ENCODE measurements around the gene TGFBI.

The TGFBI gene

GRCh38 chr5:136000147-136000546 is 28.6 kb upstream of the TGFBI start:
- Histone ChIP-seq H3K27me3 (no peaks in the 10 kb centered on the region), H3K9ac (no peak overlapping the region), H3K4me2 (no peak overlapping the region), H3K27ac (no peak overlapping the region), H3K36me3 (no peaks in the 10 kb centered on the region), H3K4me3 (no peak overlapping the region), H3K4me1 (peaks cover 18% of the 10 kb centered on the region), H4K20me1 (no peaks in the 10 kb centered on the region), H3K9me3 (no peaks in the 10 kb centered on the region)
- TF ChIP-seq Cebpa-rat (IDR thresholded peaks at IDR 0.05), result no peak

GRCh38 chr5:136000932-136001331 is 27.9 kb upstream of the TGFBI start:
- no peak overlapping the region for H3K9ac ChIP-seq
- H3K27me3 ChIP-seq, result no peaks in the 10 kb centered on the region
- no peak for TF ChIP-seq Cebpa-rat (IDR thresholded peaks at IDR 0.05)
- no peaks in the 10 kb centered on the region for H3K9me3 ChIP-seq
- H3K4me2 ChIP-seq, result no peak overlapping the region
- H3K4me3 ChIP-seq, result no peak overlapping the region
- H3K4me1 ChIP-seq, result peaks cover 15% of the 10 kb centered on the region
- no peaks in the 10 kb centered on the region for H4K20me1 ChIP-seq
- H3K27ac ChIP-seq, result no peak overlapping the region
- H3K36me3 ChIP-seq, result no peaks in the 10 kb centered on the region

- H3K27me3 ChIP-seq, result no peaks in the 10 kb centered on the region
- TF ChIP-seq Cebpa-rat (IDR thresholded peaks at IDR 0.05), result no peak
- H3K4me3 ChIP-seq, result no peak overlapping the region
- H3K36me3 ChIP-seq, result no peaks in the 10 kb centered on the region
- no peak overlapping the region for H3K9ac ChIP-seq
- H3K4me2 ChIP-seq, result no peak overlapping the region
- peaks cover 9% of the 10 kb centered on the region for H3K4me1 ChIP-seq
- H4K20me1 ChIP-seq, result no peaks in the 10 kb centered on the region
- no peaks in the 10 kb centered on the region for H3K9me3 ChIP-seq
- no peak overlapping the region for H3K27ac ChIP-seq
Observed at GRCh38 chr5:136001466-136001981, 27.3 kb upstream of the TGFBI start.

- H3K27me3 ChIP-seq, result no peaks in the 10 kb centered on the region
- no peaks in the 10 kb centered on the region for H3K36me3 ChIP-seq
- H3K27ac ChIP-seq, result no peak overlapping the region
- no peak overlapping the region for H3K4me3 ChIP-seq
- peaks cover 12% of the 10 kb centered on the region for H3K4me1 ChIP-seq
- no peak overlapping the region for H3K4me2 ChIP-seq
- no peaks in the 10 kb centered on the region for H3K9me3 ChIP-seq
- TF ChIP-seq Cebpa-rat (IDR thresholded peaks at IDR 0.05), result no peak
- H3K9ac ChIP-seq, result no peak overlapping the region
- H4K20me1 ChIP-seq, result no peaks in the 10 kb centered on the region
Observed at GRCh38 chr5:136004436-136004835, 24.4 kb upstream of the TGFBI start.

- no peak overlapping the region for H3K27ac ChIP-seq
- no peaks in the 10 kb centered on the region for H4K20me1 ChIP-seq
- no peaks in the 10 kb centered on the region for H3K27me3 ChIP-seq
- H3K9ac ChIP-seq, result no peak overlapping the region
- H3K4me3 ChIP-seq, result no peak overlapping the region
- no peak overlapping the region for H3K4me2 ChIP-seq
- no peak for TF ChIP-seq Cebpa-rat (IDR thresholded peaks at IDR 0.05)
- no peaks in the 10 kb centered on the region for H3K9me3 ChIP-seq
- H3K36me3 ChIP-seq, result no peaks in the 10 kb centered on the region
- peaks cover 10% of the 10 kb centered on the region for H3K4me1 ChIP-seq
Observed at GRCh38 chr5:136005476-136005875, 23.3 kb upstream of the TGFBI start.

- Histone ChIP-seq H3K4me1 (peaks cover 10% of the 10 kb centered on the region), H4K20me1 (no peaks in the 10 kb centered on the region), H3K27me3 (no peaks in the 10 kb centered on the region), H3K4me3 (no peak overlapping the region), H3K4me2 (no peak overlapping the region), H3K9me3 (no peaks in the 10 kb centered on the region), H3K36me3 (no peaks in the 10 kb centered on the region), H3K27ac (no peak overlapping the region), H3K9ac (no peak overlapping the region)
- TF ChIP-seq Cebpa-rat (IDR thresholded peaks at IDR 0.05), result no peak
Observed at GRCh38 chr5:136006164-136006563, 22.6 kb upstream of the TGFBI start.

GRCh38 chr5:136006761-136007251 is 22.0 kb upstream of the TGFBI start:
- no peak overlapping the region for H3K27ac ChIP-seq
- no peaks in the 10 kb centered on the region for H4K20me1 ChIP-seq
- no peaks in the 10 kb centered on the region for H3K27me3 ChIP-seq
- H3K4me2 ChIP-seq, result no peak overlapping the region
- H3K9ac ChIP-seq, result no peak overlapping the region
- H3K4me3 ChIP-seq, result no peak overlapping the region
- H3K9me3 ChIP-seq, result no peaks in the 10 kb centered on the region
- TF ChIP-seq Cebpa-rat (IDR thresholded peaks at IDR 0.05), result no peak
- peaks cover 10% of the 10 kb centered on the region for H3K4me1 ChIP-seq
- H3K36me3 ChIP-seq, result no peaks in the 10 kb centered on the region

- Histone ChIP-seq H3K9ac (no peak overlapping the region), H3K27me3 (no peaks in the 10 kb centered on the region), H3K4me1 (peaks cover 10% of the 10 kb centered on the region), H3K4me2 (no peak overlapping the region), H3K4me3 (no peak overlapping the region), H4K20me1 (no peaks in the 10 kb centered on the region), H3K36me3 (no peaks in the 10 kb centered on the region), H3K27ac (no peak overlapping the region), H3K9me3 (no peaks in the 10 kb centered on the region)
- TF ChIP-seq Cebpa-rat (IDR thresholded peaks at IDR 0.05), result no peak
Observed at GRCh38 chr5:136007271-136007670, 21.5 kb upstream of the TGFBI start.

GRCh38 chr5:136011414-136012001 is 17.3 kb upstream of the TGFBI start:
- no peak overlapping the region for H3K9ac ChIP-seq
- no peaks in the 10 kb centered on the region for H3K36me3 ChIP-seq
- no peak overlapping the region for H3K4me3 ChIP-seq
- H3K9me3 ChIP-seq, result no peaks in the 10 kb centered on the region
- no peaks in the 10 kb centered on the region for H4K20me1 ChIP-seq
- peaks cover 15% of the 10 kb centered on the region for H3K4me1 ChIP-seq
- no peak for TF ChIP-seq Cebpa-rat (IDR thresholded peaks at IDR 0.05)
- no peaks in the 10 kb centered on the region for H3K27me3 ChIP-seq
- H3K27ac ChIP-seq, result no peak overlapping the region
- H3K4me2 ChIP-seq, result no peak overlapping the region

- peaks cover 15% of the 10 kb centered on the region for H3K4me1 ChIP-seq
- no peak overlapping the region for H3K27ac ChIP-seq
- no peaks in the 10 kb centered on the region for H3K9me3 ChIP-seq
- no peak overlapping the region for H3K9ac ChIP-seq
- no peaks in the 10 kb centered on the region for H3K27me3 ChIP-seq
- no peaks in the 10 kb centered on the region for H4K20me1 ChIP-seq
- TF ChIP-seq Cebpa-rat (IDR thresholded peaks at IDR 0.05), result no peak
- H3K4me3 ChIP-seq, result no peak overlapping the region
- no peak overlapping the region for H3K4me2 ChIP-seq
- no peaks in the 10 kb centered on the region for H3K36me3 ChIP-seq
Observed at GRCh38 chr5:136012041-136012804, 16.6 kb upstream of the TGFBI start.
